Body of pancreas (tissue), 4 donors: Measurements from ENCODE around the gene FOXK2. TPM values are rescaled to one million over a fixed set of nuclear protein-coding genes. Genes with fewer than 3 reads are reported as not detected.

Experiments used
- ATAC-seq: fragments of 150-250 bp; one replicate; pipeline ENCODE4 v1.9.1; 2016
- DNase-seq, 4 donors: peaks; one replicate each; pipeline ENCODE4 v3.0.0-alpha.2; 2019
- H3K27ac ChIP-seq, 4 donors: fragments of 200-600 bp; sonication (generic); 1 replicate in 3 of 4; 2 replicates in 1 of 4; pipeline versions ENCODE4 v1.5.1 to v1.6.1; 2016 to 2019; ENCODE audit warnings: mild to moderate bottlenecking in 1 of 4, mixed read lengths in 1 of 4, moderate library complexity in 1 of 4
- H3K27me3 ChIP-seq, 2 donors: fragments of 200-600 bp; sonication (generic); one replicate each; pipeline ENCODE4 v1.6.0; 2016; ENCODE audit warnings: mild to moderate bottlenecking in 1 of 2
- H3K36me3 ChIP-seq, 2 donors: fragments of 200-600 bp; sonication (generic); replicated peaks in 1 of 2; 2 replicates each; pipeline ENCODE4 v1.5.1; 2016; ENCODE audit warnings: low read depth in 2 of 2; ENCODE audit not compliant: insufficient read depth in 1 of 2
- H3K4me1 ChIP-seq: fragments of 200-600 bp; sonication (generic); one replicate; pipeline ENCODE4 v1.6.0; 2016
- H3K4me3 ChIP-seq, 2 donors: fragments of 200-600 bp; sonication (generic); 1 replicate in 1 of 2; 2 replicates in 1 of 2; pipeline ENCODE4 v1.5.1; 2016 to 2019
- H3K9me3 ChIP-seq, 3 donors: fragments of 200-600 bp; sonication (generic); 1 replicate in 2 of 3; 2 replicates in 1 of 3; pipeline ENCODE4 v1.5.1; 2016
- CTCF ChIP-seq, 7 experiments: fragments of 450-650 bp in 4 of 7; fragments of 200-600 bp in 3 of 7; sonication (generic) in 3 of 7; IDR thresholded peaks; one replicate each; pipeline ENCODE4 v1.5.1; 2016 to 2019; ENCODE audit warnings: antibody characterized with exemption in 7 of 7
- POLR2A ChIP-seq, 3 donors: fragments of 450-650 bp; IDR thresholded peaks; one replicate each; pipeline ENCODE4 v1.6.1; 2016; ENCODE audit warnings: antibody characterized with exemption in 3 of 3, mild to moderate bottlenecking in 2 of 3
- WGBS, 2 donors: methylation state at CpG; one replicate each; pipeline ENCODE4 v1.1.5; 2017; 5-methylcytosine and 5-hydroxymethylcytosine counted together
- intact Hi-C: fragments of 100-400 bp; cut with DNase I; formaldehyde crosslinking; loops from one replicate; pipeline ENCODE4 v1.15.1; 2023
- total RNA-seq, 2 donors: library from RNA; depleted of rRNA; stranded (reverse); fragments of >200 nt; gene quantifications; one replicate each; pipeline ENCODE4 v1.1.0, GENCODE V29; 2016

The FOXK2 gene
- total RNA-seq, 2 donors from 2014 or later = 10.6 to 25.1 TPM

- Histone ChIP-seq H3K27ac (no peak overlapping the region), H3K4me3 (no peak overlapping the region), H3K27me3 (no peaks in the 10 kb centered on the region), H3K36me3 (peaks cover 37 to 58% of the 10 kb centered on the region in 2 donors), H3K4me1 (no peaks in the 10 kb centered on the region), H3K9me3 (no peaks in the 10 kb centered on the region)
- no peak for TF ChIP-seq CTCF (IDR thresholded peaks at IDR 0.05)
- no peak for TF ChIP-seq POLR2A (IDR thresholded peaks at IDR 0.05)
- no peak for ATAC-seq
- DNase-seq = no peak
- WGBS, 2 donors = 89 to 96% methylated on average over 7 of the region's 7 CpGs
- intact Hi-C loops = no loop called here
Measured at GRCh38 chr17:82619211-82619610, 99.7 kb downstream of the FOXK2 start.

GRCh38 chr17:82619641-82620040 lies 100.1 kb downstream of the FOXK2 start:
- ATAC-seq = no peak
- intact Hi-C loops = no loop called here
- no peaks in the 10 kb centered on the region for H3K9me3 ChIP-seq

GRCh38 chr17:82623707-82624106 lies 104.2 kb downstream of the FOXK2 start:
- DNase-seq (no peak), ATAC-seq (no peak)
- Histone ChIP-seq H3K4me3 (no peak overlapping the region), H3K27me3 (no peaks in the 10 kb centered on the region), H3K27ac (no peak overlapping the region), H3K4me1 (no peaks in the 10 kb centered on the region), H3K36me3 (peaks cover 28 to 36% of the 10 kb centered on the region in 2 donors), H3K9me3 (no peaks in the 10 kb centered on the region)
- 77 to 91% methylated on average over 15 of the region's 15 CpGs for WGBS, 2 donors
- intact Hi-C loops = no loop called here
- TF ChIP-seq CTCF (IDR thresholded peaks at IDR 0.05) (no peak), POLR2A (IDR thresholded peaks at IDR 0.05) (no peak)

More at GRCh38 chr17:82619641-82620040, 100.1 kb downstream of the FOXK2 start:
- no peak for DNase-seq
- TF ChIP-seq POLR2A (IDR thresholded peaks at IDR 0.05) = no peak
- TF ChIP-seq CTCF (IDR thresholded peaks at IDR 0.05) = no peak
- Histone ChIP-seq H3K36me3 (peaks cover 37 to 57% of the 10 kb centered on the region in 2 donors), H3K4me3 (no peak overlapping the region), H3K27me3 (no peaks in the 10 kb centered on the region), H3K27ac (no peak overlapping the region), H3K4me1 (no peaks in the 10 kb centered on the region)
- 78 to 85% methylated on average over 10 of the region's 10 CpGs for WGBS, 2 donors

- Histone ChIP-seq H3K4me1 (peaks cover 11% of the 10 kb centered on the region), H3K27me3 (no peaks in the 10 kb centered on the region), H3K4me3 (no peak overlapping the region), H3K36me3 (peaks cover 14 to 15% of the 10 kb centered on the region in 2 donors), H3K9me3 (no peaks in the 10 kb centered on the region), H3K27ac (peak overlapping the region in 1 of 4 donors; percentile 17)
- intact Hi-C loops = no loop called here
- DNase-seq (no peak), ATAC-seq (no peak)
- no peak for TF ChIP-seq CTCF (IDR thresholded peaks at IDR 0.05)
- no peak for TF ChIP-seq POLR2A (IDR thresholded peaks at IDR 0.05)
- WGBS, 2 donors = 90 to 91% methylated on average over 21 of the region's 21 CpGs
Measured at GRCh38 chr17:82627405-82627804, 107.9 kb downstream of the FOXK2 start.

- H3K27me3 ChIP-seq = no peaks in the 10 kb centered on the region
- no peaks in the 10 kb centered on the region for H3K9me3 ChIP-seq
- peaks cover 35% of the 10 kb centered on the region for H3K4me1 ChIP-seq
- ATAC-seq = no peak
- H3K4me3 ChIP-seq = no peak overlapping the region
- no peak overlapping the region for H3K27ac ChIP-seq
- peaks cover 11 to 14% of the 10 kb centered on the region in 2 donors for H3K36me3 ChIP-seq
- intact Hi-C loops = no loop called here
- WGBS, 2 donors = 67 to 77% methylated on average over 8 of the region's 8 CpGs
- TF ChIP-seq CTCF (IDR thresholded peaks at IDR 0.05) (no peak), POLR2A (IDR thresholded peaks at IDR 0.05) (no peak)
- DNase-seq = no peak
Measured at GRCh38 chr17:82629748-82630147, 110.2 kb downstream of the FOXK2 start.
